ENCODE measurements around the gene TMEM272. TPM values are rescaled to one million over a fixed set of nuclear protein-coding genes. Genes with fewer than 3 reads are reported as not detected.

TMEM272 gene
- total and polyA plus RNA-seq, 2 experiments from 2014 or later, result 0.11 to 0.76 TPM

DNA sequence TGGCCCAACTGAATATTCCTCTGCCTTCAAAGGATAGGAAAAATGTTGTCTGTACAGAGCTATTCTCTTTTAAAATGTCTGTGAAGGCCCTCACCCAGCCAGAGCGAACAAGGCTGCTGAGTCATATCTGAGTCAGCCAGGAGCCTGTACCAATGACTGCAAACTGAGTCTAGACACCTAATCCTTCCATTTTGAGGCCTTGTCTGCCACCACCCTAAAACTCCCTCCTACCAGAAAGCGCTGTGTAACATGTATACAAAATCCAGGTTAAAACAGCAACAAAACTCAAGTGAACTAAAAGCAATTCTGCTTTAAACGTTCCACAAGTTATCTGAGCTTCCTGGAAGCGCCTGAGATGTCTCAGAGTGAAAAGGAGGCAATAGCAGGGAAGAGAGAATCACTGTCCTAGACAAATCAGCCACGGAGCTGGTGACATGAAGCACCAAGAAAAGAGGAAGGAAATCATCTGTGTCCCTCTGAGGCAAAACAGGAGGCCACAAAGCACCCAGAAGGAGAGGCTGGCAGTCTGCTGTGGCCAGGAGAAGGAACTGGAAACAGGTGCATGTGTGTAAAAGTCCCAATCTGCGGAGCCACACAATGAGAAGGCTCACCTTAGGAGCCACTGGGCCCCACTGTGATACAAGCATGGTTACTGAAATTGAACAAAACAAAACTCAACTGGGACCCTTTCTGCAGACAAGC, 51.3 kb downstream of the TMEM272 start (continued):
- TF ChIP-seq, protein P1, sequence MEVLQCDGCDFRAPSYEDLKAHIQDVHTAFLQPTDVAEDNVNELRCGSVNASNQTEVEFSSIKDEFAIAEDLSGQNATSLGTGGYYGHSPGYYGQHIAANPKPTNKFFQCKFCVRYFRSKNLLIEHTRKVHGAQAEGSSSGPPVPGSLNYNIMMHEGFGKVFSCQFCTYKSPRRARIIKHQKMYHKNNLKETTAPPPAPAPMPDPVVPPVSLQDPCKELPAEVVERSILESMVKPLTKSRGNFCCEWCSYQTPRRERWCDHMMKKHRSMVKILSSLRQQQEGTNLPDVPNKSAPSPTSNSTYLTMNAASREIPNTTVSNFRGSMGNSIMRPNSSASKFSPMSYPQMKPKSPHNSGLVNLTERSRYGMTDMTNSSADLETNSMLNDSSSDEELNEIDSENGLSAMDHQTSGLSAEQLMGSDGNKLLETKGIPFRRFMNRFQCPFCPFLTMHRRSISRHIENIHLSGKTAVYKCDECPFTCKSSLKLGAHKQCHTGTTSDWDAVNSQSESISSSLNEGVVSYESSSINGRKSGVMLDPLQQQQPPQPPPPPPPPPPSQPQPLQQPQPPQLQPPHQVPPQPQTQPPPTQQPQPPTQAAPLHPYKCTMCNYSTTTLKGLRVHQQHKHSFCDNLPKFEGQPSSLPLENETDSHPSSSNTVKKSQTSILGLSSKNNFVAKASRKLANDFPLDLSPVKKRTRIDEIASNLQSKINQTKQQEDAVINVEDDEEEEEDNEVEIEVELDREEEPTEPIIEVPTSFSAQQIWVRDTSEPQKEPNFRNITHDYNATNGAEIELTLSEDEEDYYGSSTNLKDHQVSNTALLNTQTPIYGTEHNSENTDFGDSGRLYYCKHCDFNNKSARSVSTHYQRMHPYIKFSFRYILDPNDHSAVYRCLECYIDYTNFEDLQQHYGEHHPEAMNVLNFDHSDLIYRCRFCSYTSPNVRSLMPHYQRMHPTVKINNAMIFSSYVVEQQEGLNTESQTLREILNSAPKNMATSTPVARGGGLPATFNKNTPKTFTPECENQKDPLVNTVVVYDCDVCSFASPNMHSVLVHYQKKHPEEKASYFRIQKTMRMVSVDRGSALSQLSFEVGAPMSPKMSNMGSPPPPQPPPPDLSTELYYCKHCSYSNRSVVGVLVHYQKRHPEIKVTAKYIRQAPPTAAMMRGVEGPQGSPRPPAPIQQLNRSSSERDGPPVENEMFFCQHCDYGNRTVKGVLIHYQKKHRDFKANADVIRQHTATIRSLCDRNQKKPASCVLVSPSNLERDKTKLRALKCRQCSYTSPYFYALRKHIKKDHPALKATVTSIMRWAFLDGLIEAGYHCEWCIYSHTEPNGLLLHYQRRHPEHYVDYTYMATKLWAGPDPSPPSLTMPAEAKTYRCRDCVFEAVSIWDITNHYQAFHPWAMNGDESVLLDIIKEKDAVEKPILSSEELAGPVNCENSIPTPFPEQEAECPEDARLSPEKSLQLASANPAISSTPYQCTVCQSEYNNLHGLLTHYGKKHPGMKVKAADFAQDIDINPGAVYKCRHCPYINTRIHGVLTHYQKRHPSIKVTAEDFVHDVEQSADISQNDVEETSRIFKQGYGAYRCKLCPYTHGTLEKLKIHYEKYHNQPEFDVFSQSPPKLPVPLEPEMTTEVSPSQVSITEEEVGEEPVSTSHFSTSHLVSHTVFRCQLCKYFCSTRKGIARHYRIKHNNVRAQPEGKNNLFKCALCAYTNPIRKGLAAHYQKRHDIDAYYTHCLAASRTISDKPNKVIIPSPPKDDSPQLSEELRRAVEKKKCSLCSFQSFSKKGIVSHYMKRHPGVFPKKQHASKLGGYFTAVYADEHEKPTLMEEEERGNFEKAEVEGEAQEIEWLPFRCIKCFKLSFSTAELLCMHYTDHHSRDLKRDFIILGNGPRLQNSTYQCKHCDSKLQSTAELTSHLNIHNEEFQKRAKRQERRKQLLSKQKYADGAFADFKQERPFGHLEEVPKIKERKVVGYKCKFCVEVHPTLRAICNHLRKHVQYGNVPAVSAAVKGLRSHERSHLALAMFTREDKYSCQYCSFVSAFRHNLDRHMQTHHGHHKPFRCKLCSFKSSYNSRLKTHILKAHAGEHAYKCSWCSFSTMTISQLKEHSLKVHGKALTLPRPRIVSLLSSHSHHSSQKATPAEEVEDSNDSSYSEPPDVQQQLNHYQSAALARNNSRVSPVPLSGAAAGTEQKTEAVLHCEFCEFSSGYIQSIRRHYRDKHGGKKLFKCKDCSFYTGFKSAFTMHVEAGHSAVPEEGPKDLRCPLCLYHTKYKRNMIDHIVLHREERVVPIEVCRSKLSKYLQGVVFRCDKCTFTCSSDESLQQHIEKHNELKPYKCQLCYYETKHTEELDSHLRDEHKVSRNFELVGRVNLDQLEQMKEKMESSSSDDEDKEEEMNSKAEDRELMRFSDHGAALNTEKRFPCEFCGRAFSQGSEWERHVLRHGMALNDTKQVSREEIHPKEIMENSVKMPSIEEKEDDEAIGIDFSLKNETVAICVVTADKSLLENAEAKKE (CRISPR knock-in tag; IDR thresholded peaks at IDR 0.05), result no peak
- no peak for TF ChIP-seq EZH2 (IDR thresholded peaks at IDR 0.05; ENCODE audit: low read depth, unreplicated experiment)

DNA sequence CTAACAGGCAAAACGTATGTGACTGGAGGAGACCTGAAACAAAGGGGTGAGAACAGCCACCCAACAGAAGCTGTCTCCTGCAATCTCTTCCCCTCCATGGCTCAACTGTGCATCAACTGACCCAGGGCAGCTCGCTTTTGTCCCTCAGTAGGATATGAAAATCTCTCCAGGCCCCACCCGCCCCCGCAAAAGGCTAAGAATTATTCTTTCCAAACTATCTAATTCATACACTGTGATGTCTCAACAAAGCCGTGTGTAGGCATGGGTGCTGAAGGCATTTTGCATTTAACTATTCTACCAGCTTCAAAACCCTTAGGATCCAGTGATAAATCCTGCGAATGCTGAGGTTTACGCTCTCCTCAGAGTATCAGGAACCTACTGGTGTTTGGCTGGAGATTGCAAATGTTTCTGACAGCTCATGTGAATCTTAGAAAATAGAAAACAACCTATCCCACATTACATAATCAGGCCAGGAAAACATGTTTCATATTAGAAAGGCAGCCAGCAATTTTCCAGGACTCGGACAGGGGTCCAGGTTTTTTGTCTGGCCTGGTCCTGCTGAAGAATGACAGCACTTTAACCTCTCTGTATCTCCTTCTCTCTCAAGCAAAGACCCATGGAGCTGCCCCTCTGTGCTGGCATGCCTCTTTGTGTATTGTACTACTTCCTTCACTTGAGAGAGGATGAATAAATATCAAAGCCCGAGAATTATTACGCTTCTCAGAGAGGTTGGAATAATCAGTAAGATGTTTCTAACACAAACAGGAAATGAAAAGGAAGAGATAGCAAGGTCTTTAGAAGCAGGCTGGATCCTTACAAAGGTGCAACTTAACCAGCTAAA, 58.3 kb downstream of the TMEM272 start:
- Mint-ChIP-seq H3K27ac (no peak overlapping the region), H3K9me3 (no peaks in the 10 kb centered on the region), H3K27me3 (ENCODE audit: insufficient read depth, low read depth, poor library complexity) (peaks cover 9% of the 10 kb centered on the region), H3K4me1 (peaks cover 13% of the 10 kb centered on the region; the same call in 2 of the 3 replicates), H3K36me3 (ENCODE audit: low read depth) (no peaks in the 10 kb centered on the region), H3K4me3 (no peak overlapping the region)
- no peak for DNase-seq (ENCODE audit: low spot score)
- Histone ChIP-seq H3K4me1 (ENCODE audit: insufficient read depth) (no peaks in the 10 kb centered on the region), H3K4me3 (no peak overlapping the region), H3K36me3 (ENCODE audit: insufficient read depth) (no peaks in the 10 kb centered on the region), H3F3A (replicated peaks; ENCODE audit: low read depth) (no peaks in the 10 kb centered on the region), H3K9me2 (ENCODE audit: insufficient read depth) (no peaks in the 10 kb centered on the region), H4K20me1 (replicated peaks; ENCODE audit: insufficient read depth) (no peaks in the 10 kb centered on the region), H3K27ac (ENCODE audit: low read depth) (no peak overlapping the region), H3K27me3 (ENCODE audit: insufficient read depth) (no peaks in the 10 kb centered on the region), H3K4me2 (no peak overlapping the region), H2AFZ (no peak overlapping the region), H3K79me2 (replicated peaks; ENCODE audit: insufficient read depth) (no peaks in the 10 kb centered on the region)
- no peak for ATAC-seq
- no peak for TF ChIP-seq POLR2AphosphoS5 (IDR thresholded peaks at IDR 0.05; ENCODE audit: low read depth)
- TF ChIP-seq, protein P2, sequence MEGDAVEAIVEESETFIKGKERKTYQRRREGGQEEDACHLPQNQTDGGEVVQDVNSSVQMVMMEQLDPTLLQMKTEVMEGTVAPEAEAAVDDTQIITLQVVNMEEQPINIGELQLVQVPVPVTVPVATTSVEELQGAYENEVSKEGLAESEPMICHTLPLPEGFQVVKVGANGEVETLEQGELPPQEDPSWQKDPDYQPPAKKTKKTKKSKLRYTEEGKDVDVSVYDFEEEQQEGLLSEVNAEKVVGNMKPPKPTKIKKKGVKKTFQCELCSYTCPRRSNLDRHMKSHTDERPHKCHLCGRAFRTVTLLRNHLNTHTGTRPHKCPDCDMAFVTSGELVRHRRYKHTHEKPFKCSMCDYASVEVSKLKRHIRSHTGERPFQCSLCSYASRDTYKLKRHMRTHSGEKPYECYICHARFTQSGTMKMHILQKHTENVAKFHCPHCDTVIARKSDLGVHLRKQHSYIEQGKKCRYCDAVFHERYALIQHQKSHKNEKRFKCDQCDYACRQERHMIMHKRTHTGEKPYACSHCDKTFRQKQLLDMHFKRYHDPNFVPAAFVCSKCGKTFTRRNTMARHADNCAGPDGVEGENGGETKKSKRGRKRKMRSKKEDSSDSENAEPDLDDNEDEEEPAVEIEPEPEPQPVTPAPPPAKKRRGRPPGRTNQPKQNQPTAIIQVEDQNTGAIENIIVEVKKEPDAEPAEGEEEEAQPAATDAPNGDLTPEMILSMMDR (conservative IDR thresholded peaks at IDR 0.05; ENCODE audit: low read depth in 2 of 2), result no peak
- TF ChIP-seq, protein P3, sequence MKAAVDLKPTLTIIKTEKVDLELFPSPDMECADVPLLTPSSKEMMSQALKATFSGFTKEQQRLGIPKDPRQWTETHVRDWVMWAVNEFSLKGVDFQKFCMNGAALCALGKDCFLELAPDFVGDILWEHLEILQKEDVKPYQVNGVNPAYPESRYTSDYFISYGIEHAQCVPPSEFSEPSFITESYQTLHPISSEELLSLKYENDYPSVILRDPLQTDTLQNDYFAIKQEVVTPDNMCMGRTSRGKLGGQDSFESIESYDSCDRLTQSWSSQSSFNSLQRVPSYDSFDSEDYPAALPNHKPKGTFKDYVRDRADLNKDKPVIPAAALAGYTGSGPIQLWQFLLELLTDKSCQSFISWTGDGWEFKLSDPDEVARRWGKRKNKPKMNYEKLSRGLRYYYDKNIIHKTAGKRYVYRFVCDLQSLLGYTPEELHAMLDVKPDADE (IDR thresholded peaks at IDR 0.05), result no peak
- TF ChIP-seq ZNF331 (CRISPR knock-in tag; IDR thresholded peaks at IDR 0.05; ENCODE audit: low read depth), result no peak
- TF ChIP-seq EZH2phosphoT487 (IDR thresholded peaks at IDR 0.05; ENCODE audit: unreplicated experiment), result no peak
- no peak for TF ChIP-seq EZH2 (IDR thresholded peaks at IDR 0.05; ENCODE audit: low read depth, unreplicated experiment)
- TF ChIP-seq, protein P4, sequence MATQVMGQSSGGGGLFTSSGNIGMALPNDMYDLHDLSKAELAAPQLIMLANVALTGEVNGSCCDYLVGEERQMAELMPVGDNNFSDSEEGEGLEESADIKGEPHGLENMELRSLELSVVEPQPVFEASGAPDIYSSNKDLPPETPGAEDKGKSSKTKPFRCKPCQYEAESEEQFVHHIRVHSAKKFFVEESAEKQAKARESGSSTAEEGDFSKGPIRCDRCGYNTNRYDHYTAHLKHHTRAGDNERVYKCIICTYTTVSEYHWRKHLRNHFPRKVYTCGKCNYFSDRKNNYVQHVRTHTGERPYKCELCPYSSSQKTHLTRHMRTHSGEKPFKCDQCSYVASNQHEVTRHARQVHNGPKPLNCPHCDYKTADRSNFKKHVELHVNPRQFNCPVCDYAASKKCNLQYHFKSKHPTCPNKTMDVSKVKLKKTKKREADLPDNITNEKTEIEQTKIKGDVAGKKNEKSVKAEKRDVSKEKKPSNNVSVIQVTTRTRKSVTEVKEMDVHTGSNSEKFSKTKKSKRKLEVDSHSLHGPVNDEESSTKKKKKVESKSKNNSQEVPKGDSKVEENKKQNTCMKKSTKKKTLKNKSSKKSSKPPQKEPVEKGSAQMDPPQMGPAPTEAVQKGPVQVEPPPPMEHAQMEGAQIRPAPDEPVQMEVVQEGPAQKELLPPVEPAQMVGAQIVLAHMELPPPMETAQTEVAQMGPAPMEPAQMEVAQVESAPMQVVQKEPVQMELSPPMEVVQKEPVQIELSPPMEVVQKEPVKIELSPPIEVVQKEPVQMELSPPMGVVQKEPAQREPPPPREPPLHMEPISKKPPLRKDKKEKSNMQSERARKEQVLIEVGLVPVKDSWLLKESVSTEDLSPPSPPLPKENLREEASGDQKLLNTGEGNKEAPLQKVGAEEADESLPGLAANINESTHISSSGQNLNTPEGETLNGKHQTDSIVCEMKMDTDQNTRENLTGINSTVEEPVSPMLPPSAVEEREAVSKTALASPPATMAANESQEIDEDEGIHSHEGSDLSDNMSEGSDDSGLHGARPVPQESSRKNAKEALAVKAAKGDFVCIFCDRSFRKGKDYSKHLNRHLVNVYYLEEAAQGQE (IDR thresholded peaks at IDR 0.05; ENCODE audit: unreplicated experiment), result no peak
- no peak for TF ChIP-seq ZNF114 (CRISPR knock-in tag; IDR thresholded peaks at IDR 0.05)

Data from GM23338 (cell line).